ENCODE results near the gene RADIL.

GRCh38 chr7:4871056-4871680 is 12.3 kb downstream of the RADIL start:
- TF ChIP-seq TAF1 (IDR thresholded peaks at IDR 0.05; ENCODE audit: borderline replicate concordance, insufficient read depth, low read length) (no peak), REST (IDR thresholded peaks at IDR 0.05; ENCODE audit: insufficient read depth in 1 of 2, low read depth in 2 of 2, low read length in 2 of 2) (no peak), SIN3A (IDR thresholded peaks at IDR 0.05; ENCODE audit: borderline replicate concordance, insufficient read depth, low read length) (no peak)
